Hepatocyte (in vitro differentiated cells): ENCODE measurements around the gene FZR1.

Experiments used
- CTCF ChIP-seq: fragments of 200-600 bp; sonication (generic); IDR thresholded peaks from 2 replicates; pipeline ENCODE4 v1.5.1; 2016; ENCODE audit warnings: antibody characterized with exemption, mild to moderate bottlenecking; ENCODE audit not compliant: poor library complexity
- EZH2phosphoT487 ChIP-seq: fragments of 200-600 bp; sonication (generic); IDR thresholded peaks from one replicate; pipeline ENCODE4 v1.6.1; 2018; ENCODE audit warnings: antibody characterized with exemption, mild to moderate bottlenecking, low read depth, moderate library complexity; ENCODE audit not compliant: unreplicated experiment, severe bottlenecking

- TF ChIP-seq CTCF (no peak), EZH2phosphoT487 (no peak)
These were observed 67.9 kb downstream of the FZR1 start for GRCh38 chr19:3573858-3574637.
